H1 (cell line): ENCODE results near the gene ADAM23. TPM values are rescaled to one million over a fixed set of nuclear protein-coding genes. Genes with fewer than 3 reads are reported as not detected.

ENCODE experiments used
- CTCF ChIA-PET: fragments of 300-600 bp; sonication (Branson Sonifier 250); formaldehyde crosslinking; loops from one replicate; lab custom pipeline; 2021; ENCODE audit not compliant: partially characterized antibody; lab: Charles Lee
- POLR2A ChIA-PET: fragments of 300-600 bp; sonication (Branson Sonifier 250); formaldehyde crosslinking; loops from one replicate; lab custom pipeline; 2021; ENCODE audit warnings: inconsistent platforms; ENCODE audit not compliant: partially characterized antibody; lab: Charles Lee
- DNase-seq, 2 experiments: peaks; one replicate each; pipeline versions ENCODE4 v3.0.0 to v3.0.0-alpha.2; 2010 to 2022; ENCODE audit warnings: low spot score in 2 of 2, low read depth in 1 of 2, mixed read lengths in 1 of 2
- FAIRE-seq: peaks from 2 replicates; lab custom pipeline; 2011; peaks lifted over from hg19 to GRCh38; lab: Jason Lieb, UNC
- H2AFZ ChIP-seq: 2 replicates; pipeline ENCODE4 v1.8.1; 2012; ENCODE audit warnings: low read length, inconsistent platforms
- H2AK5ac ChIP-seq: 2 replicates; pipeline ENCODE4 v1.6.1; 2013; ENCODE audit warnings: low read depth, low read length
- H2BK120ac ChIP-seq: replicated peaks from 2 replicates; pipeline ENCODE3; 2013; ENCODE audit warnings: low read depth, low read length, inconsistent platforms
- H2BK12ac ChIP-seq: 2 replicates; pipeline ENCODE4 v1.6.1; 2013; ENCODE audit warnings: low read depth, low read length
- H2BK15ac ChIP-seq: 2 replicates; pipeline ENCODE4 v1.6.1; 2013; ENCODE audit warnings: low read length
- H2BK20ac ChIP-seq: 2 replicates; pipeline ENCODE4 v1.6.1; 2013; ENCODE audit warnings: low read length
- H2BK5ac ChIP-seq: 2 replicates; pipeline ENCODE4 v1.6.1; 2013; ENCODE audit warnings: low read depth, low read length
- H3K14ac ChIP-seq: 2 replicates; pipeline ENCODE4 v1.6.1; 2013; ENCODE audit warnings: inconsistent platforms; ENCODE audit not compliant: insufficient read length
- H3K18ac ChIP-seq: 2 replicates; pipeline ENCODE4 v1.6.1; 2013; ENCODE audit warnings: low read length; ENCODE audit errors: extremely low read depth
- H3K23ac ChIP-seq: 2 replicates; pipeline ENCODE4 v1.6.1; 2013; ENCODE audit warnings: inconsistent platforms; ENCODE audit not compliant: insufficient read length
- H3K23me2 ChIP-seq: 2 replicates; pipeline ENCODE4 v1.6.1; 2013; ENCODE audit warnings: low read depth, low read length
- H3K27ac ChIP-seq: 2 replicates; pipeline ENCODE4 v1.6.1; 2011; ENCODE audit warnings: low read depth, low read length, inconsistent platforms
- H3K27me3 ChIP-seq, 4 experiments: replicated peaks in 1 of 4; 1 replicate in 1 of 4; 2 replicates in 3 of 4; pipeline versions ENCODE4 v1.6.1 to v1.8.1; 2011 to 2013; ENCODE audit warnings: low read length in 3 of 4, mild to moderate bottlenecking in 3 of 4, inconsistent platforms in 2 of 4, mixed read lengths in 2 of 4, moderate library complexity in 1 of 4; ENCODE audit not compliant: control insufficient read depth in 3 of 4, insufficient read depth in 3 of 4; ENCODE audit errors: extremely low read depth in 1 of 4
- H3K36me3 ChIP-seq, 4 experiments: 2 replicates each; pipeline versions ENCODE4 v1.6.1 to v1.8.1; 2011 to 2013; ENCODE audit warnings: mild to moderate bottlenecking in 4 of 4, low read length in 3 of 4, moderate library complexity in 2 of 4, control low read depth in 1 of 4, inconsistent platforms in 1 of 4; ENCODE audit not compliant: insufficient read depth in 4 of 4, control insufficient read depth in 2 of 4
- H3K4ac ChIP-seq: replicated peaks from 2 replicates; pipeline ENCODE3; 2013; ENCODE audit warnings: low read length, low read depth, mixed read lengths, inconsistent platforms; ENCODE audit not compliant: insufficient read length
- H3K4me1 ChIP-seq, 4 experiments: replicated peaks in 1 of 4; 1 replicate in 1 of 4; 2 replicates in 3 of 4; pipeline versions ENCODE4 v1.6.1 to v1.8.1; 2011 to 2013; ENCODE audit warnings: low read length in 3 of 4, inconsistent platforms in 2 of 4, mixed read lengths in 1 of 4; ENCODE audit not compliant: insufficient read depth in 4 of 4, control insufficient read depth in 3 of 4
- H3K4me2 ChIP-seq, 2 experiments: 2 replicates each; pipeline versions ENCODE4 v1.6.1 to v1.8.1; 2011 to 2013; ENCODE audit warnings: low read depth in 2 of 2, low read length in 2 of 2, control low read depth in 1 of 2, inconsistent platforms in 1 of 2, mild to moderate bottlenecking in 1 of 2; ENCODE audit not compliant: insufficient read depth in 1 of 2
- H3K4me3 ChIP-seq, 4 experiments: fragments of 200-600, 300-600 bp in 1 of 4; sonication (generic), shearing (Covaris generic), sonication (Bioruptor Twin) in 1 of 4; 2 replicates each; pipeline versions ENCODE4 v1.5.1 to v1.8.1; 2011 to 2016; ENCODE audit warnings: low read length in 4 of 4, low read depth in 3 of 4, control low read depth in 2 of 4, inconsistent platforms in 2 of 4, mild to moderate bottlenecking in 2 of 4, mixed read lengths in 1 of 4, moderate library complexity in 1 of 4; ENCODE audit not compliant: insufficient read depth in 2 of 4; ENCODE audit errors: extremely low read depth in 1 of 4
- H3K56ac ChIP-seq: replicated peaks from 2 replicates; pipeline ENCODE3; 2013; ENCODE audit warnings: low read depth, mild to moderate bottlenecking, mixed read lengths, low read length, inconsistent platforms; ENCODE audit not compliant: insufficient read length
- H3K79me1 ChIP-seq: 2 replicates; pipeline ENCODE4 v1.6.1; 2013; ENCODE audit warnings: low read depth, low read length, control low read depth
- H3K79me2 ChIP-seq, 2 experiments: 2 replicates each; pipeline versions ENCODE4 v1.6.1 to v1.8.1; 2012 to 2013; ENCODE audit warnings: low read length in 2 of 2, mild to moderate bottlenecking in 2 of 2, inconsistent platforms in 1 of 2; ENCODE audit not compliant: insufficient read depth in 2 of 2, control insufficient read depth in 1 of 2
- H3K9ac ChIP-seq, 4 experiments: replicated peaks in 1 of 4; 1 replicate in 1 of 4; 2 replicates in 3 of 4; pipeline versions ENCODE4 v1.6.1 to v1.8.1; 2011 to 2013; ENCODE audit warnings: low read depth in 3 of 4, low read length in 3 of 4, control low read depth in 2 of 4, mild to moderate bottlenecking in 2 of 4, moderate library complexity in 2 of 4, inconsistent platforms in 1 of 4; ENCODE audit errors: extremely low read depth in 1 of 4
- H3K9me3 ChIP-seq, 2 experiments: 2 replicates each; pipeline versions ENCODE4 v1.6.1 to v1.8.1; 2012 to 2013; ENCODE audit warnings: mild to moderate bottlenecking in 2 of 2, moderate library complexity in 2 of 2, control low read depth in 1 of 2, inconsistent platforms in 1 of 2, low read depth in 1 of 2, low read length in 1 of 2, mixed read lengths in 1 of 2; ENCODE audit not compliant: insufficient read depth in 2 of 2
- H4K20me1 ChIP-seq, 2 experiments: replicated peaks in 1 of 2; 2 replicates each; pipeline versions ENCODE3 to v1.8.1; 2011 to 2013; ENCODE audit warnings: inconsistent platforms in 2 of 2, low read length in 2 of 2, mild to moderate bottlenecking in 1 of 2; ENCODE audit not compliant: insufficient read depth in 2 of 2, control insufficient read depth in 1 of 2
- H4K5ac ChIP-seq: 2 replicates; pipeline ENCODE4 v1.6.1; 2013; ENCODE audit warnings: low read length, low read depth, mixed read lengths, inconsistent platforms; ENCODE audit not compliant: insufficient read length
- H4K8ac ChIP-seq: 2 replicates; pipeline ENCODE4 v1.8.0; 2013; ENCODE audit warnings: mild to moderate bottlenecking, moderate library complexity, low read length, inconsistent platforms; ENCODE audit not compliant: insufficient read depth; ENCODE audit errors: extremely low read depth
- H4K91ac ChIP-seq: replicated peaks from 2 replicates; pipeline ENCODE3; 2013; ENCODE audit warnings: low read length, mixed read lengths, inconsistent platforms; ENCODE audit not compliant: insufficient read length
- EGR1 ChIP-seq: IDR thresholded peaks from 2 replicates; pipeline ENCODE4 v1.6.1; 2011; ENCODE audit warnings: low read depth, low read length, borderline replicate concordance
- KDM1A ChIP-seq: fragments of 200-600, 300-600 bp; sonication (generic); IDR thresholded peaks from 2 replicates; pipeline ENCODE4 v1.7.1; 2016; ENCODE audit warnings: mild to moderate bottlenecking, low read length, borderline replicate concordance
- POU5F1 ChIP-seq: IDR thresholded peaks from 2 replicates; pipeline ENCODE4 v1.6.1; 2011; ENCODE audit warnings: low read depth, mild to moderate bottlenecking, low read length, moderate library complexity
- SIRT6 ChIP-seq: IDR thresholded peaks from one replicate; pipeline ENCODE4 v1.7.1; 2012; ENCODE audit warnings: low read length, inconsistent platforms
- ZNF274 ChIP-seq: IDR thresholded peaks from 2 replicates; pipeline ENCODE4 v1.7.0; 2012; ENCODE audit warnings: low read length, borderline replicate concordance; ENCODE audit errors: extremely low read depth
- WGBS, 2 experiments: shearing (Covaris generic) in 1 of 2; methylation state at CpG; one replicate each; pipeline versions ENCODE4 v1.1.6 to v1.1.7; 2013 to 2015; ENCODE audit warnings: low lambda C conversion rate in 2 of 2, mixed read lengths in 2 of 2, inconsistent platforms in 1 of 2, low coverage in 1 of 2, missing lambda C conversion rate in 1 of 2; ENCODE audit not compliant: insufficient replicate concordance in 2 of 2, insufficient coverage in 1 of 2, insufficient read length in 1 of 2; ENCODE audit errors: extremely low coverage in 1 of 2, missing lambda C conversion rate in 1 of 2; 5-methylcytosine and 5-hydroxymethylcytosine counted together
- polyA plus RNA-seq, 7 experiments: library from polyadenylated mRNA; depleted of rRNA in 3 of 7; stranded (reverse) in 5 of 7; unstranded in 2 of 7; fragments of >200 nt in 5 of 7; fragments of 200-250 nt in 2 of 7; gene quantifications; 1 replicate in 5 of 7; 2 replicates in 1 of 7; 4 replicates in 1 of 7; pipeline versions ENCODE4 v1.2.1 to v1.2.3, GENCODE V29; 2011 to 2013; ENCODE audit warnings: missing spikeins in 2 of 7, mixed read lengths in 2 of 7
- total RNA-seq: library from RNA; stranded (reverse); fragmentation: NEBNext Ultra II Directional; extraction: Animal tissue kit (Norgen Biotek cat#: 25700); gene quantifications from 2 replicates; pipeline ENCODE4 v1.2.1, GENCODE V29; 2021

The ADAM23 gene
- total and polyA plus RNA-seq, 2 of the 8 experiments (the other 6 are each of a cell fraction or from before 2014, with no cell fraction given), result 9.9 to 20.8 TPM

- POLR2A ChIA-PET, result interaction anchor here (0.8 kb wide), 1 partner anchor 14 kb away, joined by 3 read pairs; no protein-coding TSS in a partner anchor
- Histone ChIP-seq H3K9ac (no peak overlapping the region), H2BK15ac (no peak overlapping the region), H3K9me3 (no peaks in the 10 kb centered on the region), H4K8ac (no peak overlapping the region), H3K27ac (no peak overlapping the region), H3K14ac (no peak overlapping the region), H2BK12ac (no peak overlapping the region), H4K5ac (no peak overlapping the region), H3K79me1 (no peaks in the 10 kb centered on the region), H4K91ac (no peak overlapping the region), H3K56ac (no peak overlapping the region), H3K4me2 (no peak overlapping the region), H3K4me1 (no peaks in the 10 kb centered on the region), H4K20me1 (no peaks in the 10 kb centered on the region), H2AFZ (no peak overlapping the region), H3K23me2 (no peaks in the 10 kb centered on the region), H2AK5ac (no peak overlapping the region), H3K23ac (no peak overlapping the region), H3K4me3 (no peak overlapping the region), H2BK5ac (no peak overlapping the region), H2BK20ac (no peak overlapping the region), H3K18ac (no peak overlapping the region), H3K36me3 (no peaks in the 10 kb centered on the region), H2BK120ac (no peak overlapping the region), H3K4ac (no peak overlapping the region), H3K27me3 (no peaks in the 10 kb centered on the region), H3K79me2 (no peaks in the 10 kb centered on the region)
- TF ChIP-seq EGR1 (no peak), SIRT6 (no peak), ZNF274 (no peak), KDM1A (no peak), POU5F1 (no peak)
- 89% methylated on average over 11 of the region's 11 CpGs; no CpG with 5 or more reads in 1 of the 2 experiments for WGBS, 2 experiments
- CTCF ChIA-PET, result no interaction called here
- DNase-seq (no peak), FAIRE-seq (peak; percentile 60)
Measured at GRCh38 chr2:206408323-206409320, 34.7 kb upstream of the ADAM23 start.
